Stimulated activated memory B cell treated with anti-CD40 and anti-IgM and Interleukin-4, amounts not matched to agents 10 μg/mL and 1 μg/mL and 100 μg/mL, for 72 hours (primary cell): ENCODE data around the gene FSTL5.

Experiments
- ATAC-seq: fragments of 150-1000 bp; cut with Tn5 transposase; 2 replicates; pipeline ENCODE4 v1.10.0; 2021
- H3K27ac Mint-ChIP-seq: one replicate; pipeline ENCODE4 v1.8.0; 2022; ENCODE audit warnings: mild to moderate bottlenecking, mixed read lengths
- H3K27me3 Mint-ChIP-seq: one replicate; pipeline ENCODE4 v1.8.0; 2022; ENCODE audit warnings: mixed read lengths
- H3K36me3 Mint-ChIP-seq: one replicate; pipeline ENCODE4 v1.8.0; 2022; ENCODE audit warnings: mixed read lengths
- H3K4me1 Mint-ChIP-seq: one replicate; pipeline ENCODE4 v1.8.0; 2022; ENCODE audit warnings: mixed read lengths
- H3K4me3 Mint-ChIP-seq: one replicate; pipeline ENCODE4 v1.8.0; 2022; ENCODE audit warnings: mild to moderate bottlenecking, moderate library complexity, mixed read lengths
- H3K9me3 Mint-ChIP-seq: one replicate; pipeline ENCODE4 v1.8.0; 2022; ENCODE audit warnings: mixed read lengths

Gene FSTL5

DNA sequence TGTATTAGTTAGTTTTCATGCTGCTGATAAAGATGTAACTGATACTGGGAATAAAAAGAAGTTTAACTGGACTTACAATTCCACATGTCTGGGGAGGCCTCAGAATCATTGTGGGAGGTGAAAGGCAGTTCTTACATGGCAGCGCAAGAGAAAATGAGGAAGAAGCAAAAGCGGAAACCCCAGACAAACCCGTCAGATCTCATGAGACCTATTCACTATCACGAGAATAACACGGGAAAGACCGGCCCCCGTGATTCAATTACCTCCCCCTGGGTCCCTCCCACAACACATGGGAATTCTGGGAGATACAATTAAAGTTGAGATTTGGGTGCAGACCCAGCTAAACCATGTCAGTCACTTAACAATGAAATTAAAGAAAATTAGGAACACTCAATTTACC, 499.1 kb downstream of the FSTL5 start:
- Mint-ChIP-seq H3K27ac (no peak overlapping the region), H3K4me3 (no peak overlapping the region), H3K4me1 (no peaks in the 10 kb centered on the region), H3K36me3 (no peaks in the 10 kb centered on the region), H3K9me3 (peaks cover 2% of the 10 kb centered on the region), H3K27me3 (no peaks in the 10 kb centered on the region)
- no peak for ATAC-seq

DNA sequence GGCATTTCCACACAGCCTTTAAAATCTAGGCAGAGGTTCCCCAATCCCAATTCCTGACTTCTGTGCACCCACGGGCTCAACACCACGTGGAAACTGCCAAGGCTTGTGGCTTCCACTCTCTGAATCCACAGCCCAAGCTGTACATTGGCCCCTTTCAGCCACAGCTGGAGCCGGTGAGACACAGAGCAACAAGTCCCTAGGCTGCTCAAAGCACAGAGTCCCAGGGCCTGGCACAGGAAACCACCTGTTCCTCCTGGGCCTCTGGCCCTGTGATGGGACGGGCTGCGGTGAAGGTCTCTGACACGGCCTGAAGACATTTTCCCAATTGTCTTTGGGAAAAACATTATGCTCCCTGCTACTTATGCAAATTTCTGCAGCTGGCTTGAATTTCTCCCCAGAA, 500.0 kb downstream of the FSTL5 start:
- ATAC-seq: no peak
- H3K27ac Mint-ChIP-seq: no peak overlapping the region
- H3K4me3 Mint-ChIP-seq: no peak overlapping the region

DNA sequence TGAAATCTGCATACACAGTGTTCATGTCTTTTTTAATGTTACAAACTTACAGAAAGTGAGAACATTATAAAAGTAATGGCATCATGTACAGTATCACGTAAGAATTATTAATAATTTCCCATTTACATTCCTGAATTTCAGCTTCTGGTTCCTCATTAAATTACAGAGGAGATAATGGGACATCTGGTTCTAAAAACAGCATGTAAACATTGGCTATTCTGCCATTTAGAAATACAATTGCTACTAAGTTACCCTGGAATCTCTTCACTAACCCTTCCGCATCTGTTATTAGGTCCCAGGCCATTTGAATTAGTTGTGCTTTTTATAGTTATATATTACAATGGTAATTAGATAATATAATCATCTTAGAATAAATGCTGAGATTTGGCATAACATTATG, 505.1 kb downstream of the FSTL5 start:
- H3K4me1 Mint-ChIP-seq: no peaks in the 10 kb centered on the region
- no peak overlapping the region for H3K4me3 Mint-ChIP-seq
- H3K27ac Mint-ChIP-seq: no peak overlapping the region
- no peaks in the 10 kb centered on the region for H3K27me3 Mint-ChIP-seq
- no peaks in the 10 kb centered on the region for H3K36me3 Mint-ChIP-seq
- H3K9me3 Mint-ChIP-seq: peaks cover 4% of the 10 kb centered on the region
- no peak for ATAC-seq

More for the DNA sequence above, 500.0 kb downstream of the FSTL5 start:
- Mint-ChIP-seq H3K4me1 (no peaks in the 10 kb centered on the region), H3K9me3 (peaks cover 2% of the 10 kb centered on the region), H3K27me3 (no peaks in the 10 kb centered on the region), H3K36me3 (no peaks in the 10 kb centered on the region)

DNA sequence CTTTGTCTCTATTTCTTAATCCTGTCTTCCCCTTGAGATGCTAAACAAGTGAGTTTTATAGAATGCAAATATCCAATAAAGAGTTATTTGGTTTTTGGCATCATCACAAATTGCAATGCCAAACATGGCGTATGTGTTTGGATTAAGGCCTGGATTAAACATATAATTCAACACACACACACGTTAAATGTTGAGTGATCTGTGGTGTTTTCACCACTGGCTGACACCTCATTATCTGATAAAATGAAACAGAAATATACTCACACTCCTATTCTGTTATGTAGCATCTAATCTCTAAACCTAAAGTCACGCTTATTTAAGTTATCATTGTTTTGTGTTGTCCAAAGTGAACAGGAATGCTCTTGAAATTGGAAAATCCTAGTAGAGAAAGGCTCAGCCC, 506.2 kb downstream of the FSTL5 start:
- Mint-ChIP-seq H3K27me3 (no peaks in the 10 kb centered on the region), H3K4me1 (no peaks in the 10 kb centered on the region), H3K27ac (no peak overlapping the region), H3K9me3 (peaks cover 4% of the 10 kb centered on the region), H3K4me3 (no peak overlapping the region), H3K36me3 (no peaks in the 10 kb centered on the region)
- no peak for ATAC-seq

DNA sequence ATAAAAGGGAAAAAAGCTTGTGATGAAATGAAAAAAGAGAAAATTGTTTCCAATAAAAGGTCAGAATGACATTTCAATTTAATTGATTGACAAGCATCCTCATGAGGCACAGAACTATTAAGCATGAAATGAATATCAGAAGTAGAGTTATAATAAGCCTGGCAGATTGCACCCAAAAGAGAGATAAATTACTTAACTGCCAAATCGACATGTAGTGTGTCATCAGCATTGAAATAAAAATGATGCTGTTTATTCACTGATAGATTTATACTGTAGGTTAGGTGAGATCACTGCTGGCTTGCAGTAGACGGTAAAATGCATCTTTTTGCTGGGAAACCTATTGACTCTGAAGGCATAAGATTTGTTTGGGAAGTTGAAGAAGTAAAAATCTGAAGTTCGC, 507.2 kb downstream of the FSTL5 start:
- Mint-ChIP-seq H3K27me3 (no peaks in the 10 kb centered on the region), H3K36me3 (no peaks in the 10 kb centered on the region), H3K4me1 (no peaks in the 10 kb centered on the region), H3K27ac (no peak overlapping the region), H3K4me3 (no peak overlapping the region), H3K9me3 (peaks cover 4% of the 10 kb centered on the region)
- ATAC-seq: no peak

DNA sequence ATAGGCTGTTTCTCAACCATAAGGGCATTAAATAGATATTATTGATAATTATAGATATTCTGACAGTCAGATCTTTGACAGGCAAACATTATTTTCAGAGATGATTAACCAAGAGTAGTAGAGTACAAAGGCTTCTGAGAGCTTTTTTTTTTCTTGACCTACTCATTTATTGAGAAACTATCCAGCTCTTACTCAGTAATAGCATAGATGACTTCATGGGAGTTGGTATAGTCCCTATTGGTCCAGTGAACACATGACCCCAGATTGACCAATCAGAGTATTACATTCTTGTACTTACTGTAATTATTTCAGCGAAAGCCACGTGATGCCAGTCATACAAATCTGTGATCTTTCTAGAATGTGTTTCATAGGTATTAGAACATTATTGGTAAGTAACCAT, 508.7 kb downstream of the FSTL5 start:
- no peak for ATAC-seq
- no peaks in the 10 kb centered on the region for H3K4me1 Mint-ChIP-seq
- H3K27me3 Mint-ChIP-seq: no peaks in the 10 kb centered on the region
- no peak overlapping the region for H3K4me3 Mint-ChIP-seq
- H3K9me3 Mint-ChIP-seq: peaks cover 6% of the 10 kb centered on the region
- no peak overlapping the region for H3K27ac Mint-ChIP-seq
- H3K36me3 Mint-ChIP-seq: no peaks in the 10 kb centered on the region

DNA sequence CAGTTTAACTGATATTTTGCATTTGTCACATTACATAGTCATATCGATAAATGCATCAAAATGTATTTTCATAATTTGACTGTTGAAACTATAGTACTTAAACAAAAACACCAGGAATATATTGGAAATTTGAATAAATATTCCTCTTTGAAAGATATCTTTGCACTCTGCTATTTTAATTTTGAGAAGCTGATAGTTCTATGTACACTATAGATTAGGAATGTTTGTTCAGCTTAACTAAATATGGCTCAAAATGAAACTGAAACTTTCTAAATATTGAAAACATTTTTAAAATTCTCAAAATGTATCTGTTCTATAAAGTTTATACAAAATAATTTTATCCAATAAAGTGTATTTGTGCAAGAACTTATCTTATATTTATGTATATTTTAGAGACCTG, 510.1 kb downstream of the FSTL5 start:
- H3K9me3 Mint-ChIP-seq: peaks cover 8% of the 10 kb centered on the region
- no peaks in the 10 kb centered on the region for H3K4me1 Mint-ChIP-seq
- no peaks in the 10 kb centered on the region for H3K27me3 Mint-ChIP-seq
- no peaks in the 10 kb centered on the region for H3K36me3 Mint-ChIP-seq
- ATAC-seq: no peak
- no peak overlapping the region for H3K27ac Mint-ChIP-seq
- no peak overlapping the region for H3K4me3 Mint-ChIP-seq

DNA sequence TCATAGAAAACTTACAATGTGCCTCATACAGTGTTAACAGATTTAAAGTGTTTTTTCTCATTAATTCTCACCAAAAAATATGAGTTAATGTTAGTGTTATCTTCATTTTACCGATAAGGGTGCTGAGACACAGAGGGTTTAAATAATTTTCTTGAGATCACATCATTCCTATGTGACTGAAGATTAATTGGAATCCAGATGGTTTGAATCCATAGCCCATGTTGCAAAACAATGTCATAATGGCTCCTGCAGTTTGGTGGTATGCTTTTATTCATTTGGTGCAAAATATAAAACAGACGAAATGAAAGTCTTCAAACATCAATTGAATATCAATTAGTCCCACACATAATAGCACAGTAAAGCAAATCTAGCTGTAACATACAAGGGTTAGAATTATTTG, 512.2 kb downstream of the FSTL5 start:
- H3K36me3 Mint-ChIP-seq: no peaks in the 10 kb centered on the region

DNA sequence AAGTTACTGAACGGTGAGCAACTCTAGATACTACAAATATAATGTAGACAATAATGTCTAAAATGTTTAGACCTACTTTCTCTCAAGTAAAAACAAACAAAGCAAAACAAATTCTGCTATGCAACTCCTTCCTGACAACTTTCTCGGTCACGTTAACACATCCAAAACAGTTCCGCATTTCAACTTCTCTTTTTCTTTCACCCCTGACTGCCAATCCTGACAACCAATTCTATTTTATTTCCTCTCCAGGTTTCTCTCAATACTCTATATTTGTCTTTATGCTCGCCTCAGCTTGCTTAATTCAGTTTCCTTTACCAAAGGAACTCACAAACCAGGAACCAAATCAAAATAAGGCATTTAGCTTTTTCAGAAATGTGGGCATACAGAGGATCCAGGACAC, 513.0 kb downstream of the FSTL5 start:
- no peaks in the 10 kb centered on the region for H3K36me3 Mint-ChIP-seq
- H3K27ac Mint-ChIP-seq: no peak overlapping the region
- H3K4me3 Mint-ChIP-seq: no peak overlapping the region
- no peaks in the 10 kb centered on the region for H3K4me1 Mint-ChIP-seq
- H3K27me3 Mint-ChIP-seq: no peaks in the 10 kb centered on the region
- no peak for ATAC-seq
- H3K9me3 Mint-ChIP-seq: peaks cover 6% of the 10 kb centered on the region

More for the DNA sequence above, 512.2 kb downstream of the FSTL5 start:
- Mint-ChIP-seq H3K27ac (no peak overlapping the region), H3K4me1 (no peaks in the 10 kb centered on the region), H3K27me3 (no peaks in the 10 kb centered on the region), H3K9me3 (peaks cover 6% of the 10 kb centered on the region), H3K4me3 (no peak overlapping the region)
- no peak for ATAC-seq

DNA sequence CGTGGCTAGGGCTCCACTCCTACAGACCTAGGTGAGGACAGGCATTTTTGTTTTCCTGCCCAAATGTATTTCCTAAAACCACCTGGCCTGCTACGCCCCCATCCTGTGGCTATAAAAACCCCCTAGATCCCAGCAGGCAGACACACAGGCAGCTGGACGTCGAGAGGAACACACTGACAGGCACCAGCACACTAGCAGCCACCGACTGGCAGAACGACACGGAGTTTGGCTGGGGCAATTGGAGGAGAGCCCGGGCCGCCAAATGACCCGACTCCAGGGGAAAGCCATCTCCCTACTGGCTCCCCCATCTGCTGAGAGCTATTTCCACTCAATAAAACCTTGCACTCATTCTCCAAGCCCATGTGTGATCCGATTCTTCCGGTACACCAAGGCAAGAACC, 516.0 kb downstream of the FSTL5 start:
- no peak overlapping the region for H3K4me3 Mint-ChIP-seq
- H3K27ac Mint-ChIP-seq: no peak overlapping the region
- H3K9me3 Mint-ChIP-seq: peaks cover 6% of the 10 kb centered on the region
- H3K36me3 Mint-ChIP-seq: no peaks in the 10 kb centered on the region
- no peaks in the 10 kb centered on the region for H3K27me3 Mint-ChIP-seq
- no peak for ATAC-seq
- no peaks in the 10 kb centered on the region for H3K4me1 Mint-ChIP-seq

DNA sequence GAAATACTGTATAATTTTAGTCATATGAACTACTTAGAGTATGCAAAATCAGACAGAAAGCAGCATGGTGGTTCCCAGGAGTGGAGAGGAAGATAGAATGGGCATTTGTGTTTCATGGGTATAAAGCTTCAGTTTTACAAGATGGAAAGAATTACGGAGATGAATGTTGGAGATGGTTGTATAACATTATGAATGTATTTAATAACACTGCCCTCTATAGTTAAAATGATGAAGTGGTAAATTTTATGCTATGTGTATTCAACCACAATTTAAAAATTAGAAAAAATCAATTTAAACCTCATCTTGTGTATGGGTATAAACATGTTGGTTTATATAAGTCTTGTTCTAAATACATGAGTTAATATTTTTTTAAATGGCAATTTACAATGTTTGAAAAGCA, 521.1 kb downstream of the FSTL5 start:
- Mint-ChIP-seq H3K4me1 (no peaks in the 10 kb centered on the region), H3K9me3 (no peaks in the 10 kb centered on the region), H3K27me3 (no peaks in the 10 kb centered on the region), H3K4me3 (no peak overlapping the region), H3K27ac (no peak overlapping the region), H3K36me3 (no peaks in the 10 kb centered on the region)
- no peak for ATAC-seq

DNA sequence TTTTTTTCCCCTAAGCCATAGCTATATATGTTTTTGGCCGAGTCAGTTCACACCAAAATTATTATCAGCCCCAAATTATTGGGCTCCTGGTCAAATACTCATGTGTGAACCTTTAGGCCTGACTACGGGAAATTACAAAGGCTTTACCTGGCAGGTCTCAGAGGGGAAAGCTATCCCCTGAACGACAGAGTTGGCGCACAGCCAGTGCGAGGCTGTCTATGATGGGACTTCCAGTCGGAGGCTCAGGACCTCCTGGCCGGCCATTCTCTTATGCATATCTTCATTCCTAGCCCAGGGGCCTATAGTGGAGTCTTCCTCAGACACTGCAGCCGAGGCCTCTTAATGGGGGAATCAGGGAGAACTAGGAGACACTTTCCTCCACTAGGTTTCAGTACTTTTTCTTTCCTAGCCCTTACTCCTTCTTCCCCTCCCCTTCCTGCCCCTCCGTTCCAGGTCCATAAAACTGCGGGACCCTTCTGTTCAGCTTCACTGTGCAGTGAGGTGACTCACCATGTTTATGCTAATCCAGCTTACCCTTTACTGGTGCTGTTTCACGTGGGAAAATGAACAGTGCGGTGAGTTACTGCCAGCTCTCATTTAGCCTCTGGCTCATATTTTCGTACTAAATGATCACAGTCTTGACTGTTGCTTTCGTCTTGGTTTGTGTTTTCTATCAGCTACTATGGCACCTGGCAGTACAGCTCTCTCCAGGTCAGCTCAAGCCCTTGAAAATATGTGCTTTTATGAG, 533.9 kb downstream of the FSTL5 start:
- H3K4me3 Mint-ChIP-seq: no peak overlapping the region
- H3K36me3 Mint-ChIP-seq: no peaks in the 10 kb centered on the region
- H3K27ac Mint-ChIP-seq: no peak overlapping the region
- no peak for ATAC-seq
- no peaks in the 10 kb centered on the region for H3K27me3 Mint-ChIP-seq
- H3K4me1 Mint-ChIP-seq: no peaks in the 10 kb centered on the region
- peaks cover 4% of the 10 kb centered on the region for H3K9me3 Mint-ChIP-seq

DNA sequence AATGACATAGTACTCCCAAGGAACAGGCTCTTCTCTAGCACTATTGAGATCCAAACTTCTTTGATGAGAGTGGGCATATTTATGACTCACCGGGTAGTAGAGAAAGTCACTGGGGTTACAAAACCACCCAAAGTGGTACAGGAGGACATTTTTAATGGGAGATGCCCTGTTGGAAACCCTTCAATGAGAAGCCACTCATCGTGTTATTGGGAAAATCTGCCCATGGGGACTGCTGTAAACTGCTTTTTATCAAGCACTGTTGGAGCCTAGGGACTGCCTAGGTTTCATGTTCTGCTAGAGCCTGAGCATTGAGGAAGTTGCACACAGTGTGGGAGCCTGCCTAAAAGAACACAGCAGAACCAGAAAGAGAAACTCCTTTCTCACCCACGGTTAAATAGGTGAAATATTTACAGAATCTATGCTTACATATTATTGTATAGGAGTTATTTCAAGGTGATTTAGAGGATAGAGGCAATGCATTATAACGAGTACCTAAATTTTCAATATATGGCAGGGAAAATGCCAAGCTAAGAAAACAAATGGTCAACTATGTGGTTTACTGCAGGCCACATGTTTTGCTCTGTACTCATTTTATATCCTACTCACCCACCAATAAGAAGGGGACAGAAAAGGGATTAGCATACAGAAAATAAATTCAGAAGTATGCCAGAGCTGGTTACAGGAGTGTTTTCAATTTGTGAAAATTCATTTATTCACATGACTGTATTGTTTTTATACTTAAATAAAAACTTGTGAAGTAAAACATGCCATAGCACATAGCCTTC, 559.1 kb downstream of the FSTL5 start:
- Mint-ChIP-seq H3K4me1 (no peaks in the 10 kb centered on the region), H3K27ac (no peak overlapping the region), H3K4me3 (no peak overlapping the region)

DNA sequence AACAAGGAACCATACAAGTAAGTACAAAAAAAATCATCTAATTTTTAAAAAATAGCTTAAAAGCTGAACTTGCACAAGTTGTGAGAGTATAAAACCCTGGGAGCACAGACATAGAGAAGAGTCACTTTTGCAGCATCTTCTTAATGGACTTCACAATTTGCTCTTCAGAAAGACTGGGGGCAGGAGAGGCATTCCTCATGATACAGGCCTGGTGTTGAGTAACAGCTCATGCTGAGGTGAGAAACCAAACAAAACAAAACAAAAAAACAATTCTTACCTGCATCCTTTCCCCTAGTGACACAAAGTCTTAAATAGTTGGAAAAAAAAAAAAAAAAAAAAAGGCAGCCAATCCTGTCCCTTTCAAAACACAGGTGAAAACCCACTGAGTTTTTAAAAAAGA, 562.8 kb downstream of the FSTL5 start:
- no peak for ATAC-seq
- Mint-ChIP-seq H3K4me3 (no peak overlapping the region), H3K27me3 (no peaks in the 10 kb centered on the region), H3K27ac (no peak overlapping the region), H3K4me1 (no peaks in the 10 kb centered on the region), H3K36me3 (no peaks in the 10 kb centered on the region), H3K9me3 (peaks cover 6% of the 10 kb centered on the region)

More for the DNA sequence above, 559.1 kb downstream of the FSTL5 start:
- H3K36me3 Mint-ChIP-seq: no peaks in the 10 kb centered on the region
- peak; percentile 47 for ATAC-seq
- peaks cover 4% of the 10 kb centered on the region for H3K9me3 Mint-ChIP-seq
- no peaks in the 10 kb centered on the region for H3K27me3 Mint-ChIP-seq

DNA sequence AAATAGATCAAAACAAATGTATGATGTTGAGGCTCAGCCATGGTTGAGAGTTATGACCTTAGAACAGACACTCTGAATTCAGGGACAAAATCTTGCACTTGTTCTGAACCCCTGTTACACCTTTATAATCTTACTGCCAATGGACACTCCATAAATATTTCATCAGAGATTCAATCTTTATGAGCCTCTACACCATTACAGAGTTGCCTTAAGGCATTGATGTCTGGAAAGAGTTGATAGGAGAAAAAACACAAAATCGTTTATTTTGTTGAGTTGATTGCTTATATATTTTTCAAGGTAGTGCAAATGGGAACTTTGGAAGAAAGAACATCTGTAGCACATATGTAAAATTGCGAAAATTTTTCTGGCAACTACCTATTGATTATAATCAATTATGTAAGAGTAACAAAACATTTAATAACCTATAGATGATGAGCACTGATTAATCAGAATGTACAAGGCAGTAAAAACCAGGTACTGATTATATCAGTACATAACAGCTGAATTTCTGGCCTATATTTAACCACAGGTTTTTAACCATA, 568.5 kb downstream of the FSTL5 start:
- H3K27ac Mint-ChIP-seq: no peak overlapping the region
- no peaks in the 10 kb centered on the region for H3K27me3 Mint-ChIP-seq
- ATAC-seq: no peak
- H3K36me3 Mint-ChIP-seq: no peaks in the 10 kb centered on the region
- no peaks in the 10 kb centered on the region for H3K4me1 Mint-ChIP-seq
- peaks cover 12% of the 10 kb centered on the region for H3K9me3 Mint-ChIP-seq
- no peak overlapping the region for H3K4me3 Mint-ChIP-seq

DNA sequence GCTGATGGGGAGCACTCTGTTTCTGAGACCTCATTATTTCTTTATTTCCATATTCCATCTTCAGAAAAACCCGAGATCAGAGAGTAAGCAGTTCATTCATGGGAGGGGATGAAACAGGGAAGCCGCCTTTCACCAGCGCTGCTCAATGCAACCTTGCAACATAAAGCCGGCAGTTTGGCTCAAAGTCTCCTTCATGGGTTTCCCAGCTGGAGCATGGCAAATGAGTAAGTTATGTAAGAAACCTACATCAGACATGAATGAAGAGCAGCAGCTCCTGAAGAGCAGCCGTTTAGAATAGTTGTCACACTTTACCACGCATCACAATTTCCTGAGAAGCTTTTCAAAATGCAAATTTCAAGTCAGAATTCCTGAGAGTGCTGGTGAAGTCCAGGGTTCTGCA, 578.8 kb downstream of the FSTL5 start:
- ATAC-seq: no peak
- Mint-ChIP-seq H3K4me1 (no peaks in the 10 kb centered on the region), H3K27me3 (no peaks in the 10 kb centered on the region), H3K9me3 (peaks cover 5% of the 10 kb centered on the region), H3K4me3 (no peak overlapping the region), H3K27ac (no peak overlapping the region), H3K36me3 (no peaks in the 10 kb centered on the region)
